Jurkat, Clone E6-1 (cell line): ENCODE data around the gene CTXND1.

Experiments used
- DNase-seq: peaks from one replicate; pipeline ENCODE4 v3.0.0-alpha.2; 2011; ENCODE audit warnings: low read depth, low spot score
- H3K4me3 ChIP-seq: 2 replicates; pipeline ENCODE4 v1.5.1; 2011; ENCODE audit warnings: mild to moderate bottlenecking, low read length, control low read depth, moderate library complexity

The CTXND1 gene

DNA sequence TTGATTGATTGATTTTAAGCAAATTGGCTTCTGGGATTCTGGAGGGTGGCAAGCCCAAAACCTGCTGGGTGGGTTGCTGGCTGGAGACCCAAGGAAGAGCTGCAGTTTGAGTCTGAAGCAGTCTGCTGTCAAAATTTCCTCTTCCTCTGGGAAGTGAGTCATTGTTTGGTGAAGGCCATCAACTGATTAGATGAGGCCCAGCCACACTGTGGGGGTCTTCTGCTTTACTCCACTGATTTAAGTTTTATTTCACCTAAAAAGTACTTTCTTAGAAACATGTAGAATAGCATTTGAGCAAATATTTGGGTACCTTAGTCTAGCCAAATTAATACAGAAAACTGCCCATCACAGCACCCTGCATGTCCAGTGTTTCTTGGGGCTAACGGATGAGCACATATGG lies 65.4 kb downstream of the CTXND1 start:
- no peak overlapping the region for H3K4me3 ChIP-seq
- DNase-seq = no peak

DNA sequence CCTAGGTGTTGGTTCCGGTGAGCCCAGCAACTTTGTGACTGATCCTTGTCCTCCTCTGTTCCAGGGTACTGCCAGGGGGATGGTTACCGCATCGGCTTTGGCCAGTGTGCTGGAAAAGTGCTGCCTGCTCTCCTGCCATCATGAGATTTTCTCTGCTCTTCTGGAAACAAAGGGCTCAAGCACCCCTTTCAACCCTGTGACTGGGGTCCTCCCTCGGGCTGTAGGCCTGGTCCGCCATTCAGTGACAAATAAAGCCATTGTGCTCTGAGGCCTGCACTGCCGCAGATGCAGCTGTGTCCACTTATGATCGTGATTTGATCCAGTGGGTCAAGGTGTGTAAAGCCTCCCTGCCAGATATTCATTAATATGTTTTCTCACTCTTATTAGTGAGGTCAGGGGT lies 65.9 kb downstream of the CTXND1 start:
- no peak for DNase-seq
- no peak overlapping the region for H3K4me3 ChIP-seq

DNA sequence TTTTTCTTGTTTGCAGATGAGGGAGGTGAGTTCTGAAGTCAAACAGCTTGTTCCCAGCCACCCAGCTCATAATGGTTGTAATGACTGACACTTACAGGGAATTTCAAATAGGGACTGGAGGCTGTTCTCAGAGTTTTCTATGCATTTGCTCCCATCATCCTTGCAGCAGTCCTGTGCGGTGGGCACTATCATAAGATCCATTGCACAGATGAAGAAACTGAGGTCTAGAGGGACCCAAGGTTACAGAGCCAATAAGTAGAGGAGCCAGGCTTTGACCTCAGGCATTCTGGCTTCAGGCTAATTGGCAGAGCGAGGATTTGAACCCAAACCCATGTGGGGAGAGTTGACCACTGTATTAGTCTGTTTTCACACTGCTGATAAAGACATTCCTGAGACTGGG lies 66.9 kb downstream of the CTXND1 start:
- no peak overlapping the region for H3K4me3 ChIP-seq
- DNase-seq = no peak

DNA sequence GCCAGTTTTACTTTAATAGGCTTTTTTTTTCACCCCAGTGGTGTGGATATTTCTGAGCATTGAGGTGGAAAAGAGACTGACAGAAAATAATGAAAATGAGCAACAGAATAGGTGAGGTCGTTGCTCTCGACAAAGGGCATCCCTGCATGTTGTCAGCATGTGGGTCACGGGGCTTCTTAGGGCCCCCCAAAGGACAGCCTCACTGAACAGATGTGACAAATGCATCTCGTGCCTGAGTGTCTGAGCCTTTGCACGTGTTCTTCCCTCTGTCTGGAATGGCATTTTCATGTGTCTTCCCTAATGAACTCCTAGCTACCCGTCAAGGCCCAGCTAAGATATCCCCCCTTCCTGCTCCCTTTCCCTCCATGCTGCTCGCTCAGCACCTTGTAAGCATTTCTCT lies 67.5 kb downstream of the CTXND1 start:
- DNase-seq = no peak
- H3K4me3 ChIP-seq = no peak overlapping the region

DNA sequence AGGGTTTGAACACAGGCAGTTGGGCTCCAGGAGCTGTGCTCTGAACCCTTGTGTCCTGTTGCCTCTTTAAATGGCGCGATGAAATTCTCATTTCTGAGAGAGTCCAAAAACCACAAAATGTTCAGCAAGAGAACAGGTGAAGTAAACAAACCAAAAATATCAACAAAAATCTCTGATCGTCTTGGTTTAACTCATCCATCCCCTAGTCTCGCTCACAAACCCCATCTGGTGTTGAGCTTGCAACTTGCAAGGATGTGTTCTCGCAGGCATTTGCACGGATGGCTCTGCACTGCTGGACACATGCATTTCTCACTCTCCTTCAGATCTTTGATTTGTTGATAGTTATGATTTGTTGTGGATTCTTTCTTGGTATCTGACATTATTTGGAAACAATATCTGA lies 68.1 kb downstream of the CTXND1 start:
- DNase-seq = no peak
- no peak overlapping the region for H3K4me3 ChIP-seq

DNA sequence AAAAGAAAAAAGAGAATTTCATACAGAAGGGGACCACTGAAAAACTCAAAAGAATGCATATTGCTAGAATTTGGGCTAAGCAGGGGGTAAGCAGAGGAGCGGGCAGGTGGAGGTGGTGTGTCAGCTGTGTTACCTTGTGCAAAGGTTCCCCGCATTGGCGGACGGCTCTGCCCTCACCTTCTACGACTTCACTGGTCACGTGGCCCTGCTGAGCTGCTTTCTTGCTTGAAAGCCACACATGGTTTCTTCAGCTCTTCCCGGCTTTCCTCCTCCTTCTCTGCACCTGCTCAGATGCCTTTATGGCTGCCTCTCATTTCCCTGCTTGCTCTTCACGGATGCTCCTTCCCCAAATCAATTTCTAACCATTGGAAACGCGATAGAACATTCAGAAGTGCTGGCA lies 68.7 kb downstream of the CTXND1 start:
- no peak overlapping the region for H3K4me3 ChIP-seq

DNA sequence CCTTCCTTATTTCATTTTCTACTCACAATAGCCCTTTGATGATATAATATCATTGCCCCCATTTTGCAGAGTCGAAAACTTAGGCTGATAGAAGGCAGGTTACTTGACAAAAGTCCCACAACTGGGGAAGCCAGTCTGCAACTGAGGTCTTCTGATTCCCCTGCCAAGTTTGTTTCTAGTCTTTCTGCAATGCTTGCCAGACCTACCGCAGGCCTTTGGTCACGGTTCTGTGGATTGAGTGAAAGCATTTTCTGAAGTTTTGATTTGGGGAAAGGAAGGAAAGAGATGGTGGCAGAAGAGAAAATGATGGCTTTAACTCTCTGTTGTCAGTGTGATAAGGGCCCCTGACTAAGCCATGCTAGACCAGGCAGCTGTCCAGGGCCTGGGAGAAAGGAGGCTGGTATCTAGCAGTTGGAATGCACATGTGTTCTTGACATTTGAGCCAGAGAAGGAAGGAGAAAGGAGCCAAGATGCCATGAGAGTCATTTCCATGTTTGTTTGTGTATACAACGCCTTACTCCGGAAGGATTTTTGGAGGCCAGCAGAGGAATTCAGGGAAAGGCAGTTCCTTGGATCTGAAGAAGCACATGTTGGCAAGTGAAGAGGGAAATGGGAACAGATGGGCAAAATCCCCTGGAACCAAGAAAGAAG lies 69.3 kb downstream of the CTXND1 start:
- DNase-seq = no peak
- no peak overlapping the region for H3K4me3 ChIP-seq

More for the DNA sequence above, 68.7 kb downstream of the CTXND1 start:
- no peak for DNase-seq

DNA sequence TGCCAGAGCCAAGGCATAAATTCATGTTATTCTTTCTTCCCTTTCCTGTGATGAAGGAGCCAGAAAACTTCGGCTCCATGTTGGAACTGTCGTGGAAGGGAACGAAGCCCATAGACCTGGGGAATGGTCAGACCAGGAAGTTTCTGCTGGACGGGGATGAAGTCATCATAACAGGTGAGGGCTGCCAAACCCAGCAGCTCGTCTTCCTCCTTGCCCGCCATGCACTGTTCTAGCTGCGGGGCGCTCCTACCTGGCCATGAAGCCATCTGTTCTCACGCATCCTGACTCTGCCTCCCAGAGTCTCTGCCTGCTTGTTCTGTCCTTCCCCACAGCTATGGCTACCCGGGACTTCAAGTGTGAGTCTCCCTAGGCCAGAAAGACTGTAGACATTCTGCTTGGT lies 71.0 kb downstream of the CTXND1 start:
- no peak overlapping the region for H3K4me3 ChIP-seq
- no peak for DNase-seq

DNA sequence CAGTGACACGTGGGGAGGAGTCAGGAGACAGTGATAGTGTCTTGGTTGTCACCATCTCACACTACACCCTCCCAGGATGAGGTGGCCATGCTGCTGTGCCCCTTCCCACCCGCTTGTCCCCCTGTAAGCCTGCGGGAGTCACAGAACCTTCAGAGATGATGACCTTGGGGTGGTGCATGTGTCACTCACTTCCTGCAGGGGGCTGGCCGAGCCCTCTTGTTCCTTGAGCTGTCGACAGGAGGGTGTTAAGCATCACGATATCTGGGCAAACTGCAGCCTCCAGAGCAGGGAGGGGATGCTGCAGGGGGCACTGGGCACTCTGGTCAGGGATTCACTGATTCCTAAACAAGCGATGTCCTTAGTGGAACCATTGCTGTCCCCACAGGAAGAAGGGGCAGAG lies 71.5 kb downstream of the CTXND1 start:
- H3K4me3 ChIP-seq = no peak overlapping the region
- DNase-seq = no peak

DNA sequence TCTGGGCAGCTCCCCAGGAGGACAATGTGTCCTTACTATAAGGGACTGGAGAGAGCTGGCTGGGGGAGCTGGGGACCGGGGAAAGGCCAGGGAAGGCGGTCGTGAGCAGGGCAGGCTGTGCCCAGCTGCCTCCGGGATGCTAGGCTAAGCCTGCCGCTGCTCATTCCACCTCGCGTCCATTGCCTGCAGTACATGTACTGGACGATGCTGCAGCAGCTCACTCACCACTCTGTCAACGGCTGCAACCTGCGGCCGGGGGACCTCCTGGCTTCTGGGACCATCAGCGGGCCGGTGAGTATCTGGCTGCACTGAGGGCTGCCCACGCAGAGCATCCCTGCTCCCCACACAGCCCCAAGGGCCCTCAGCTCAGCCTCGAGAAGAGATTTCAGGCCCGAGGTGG lies 72.1 kb downstream of the CTXND1 start:
- no peak overlapping the region for H3K4me3 ChIP-seq
- DNase-seq = no peak

DNA sequence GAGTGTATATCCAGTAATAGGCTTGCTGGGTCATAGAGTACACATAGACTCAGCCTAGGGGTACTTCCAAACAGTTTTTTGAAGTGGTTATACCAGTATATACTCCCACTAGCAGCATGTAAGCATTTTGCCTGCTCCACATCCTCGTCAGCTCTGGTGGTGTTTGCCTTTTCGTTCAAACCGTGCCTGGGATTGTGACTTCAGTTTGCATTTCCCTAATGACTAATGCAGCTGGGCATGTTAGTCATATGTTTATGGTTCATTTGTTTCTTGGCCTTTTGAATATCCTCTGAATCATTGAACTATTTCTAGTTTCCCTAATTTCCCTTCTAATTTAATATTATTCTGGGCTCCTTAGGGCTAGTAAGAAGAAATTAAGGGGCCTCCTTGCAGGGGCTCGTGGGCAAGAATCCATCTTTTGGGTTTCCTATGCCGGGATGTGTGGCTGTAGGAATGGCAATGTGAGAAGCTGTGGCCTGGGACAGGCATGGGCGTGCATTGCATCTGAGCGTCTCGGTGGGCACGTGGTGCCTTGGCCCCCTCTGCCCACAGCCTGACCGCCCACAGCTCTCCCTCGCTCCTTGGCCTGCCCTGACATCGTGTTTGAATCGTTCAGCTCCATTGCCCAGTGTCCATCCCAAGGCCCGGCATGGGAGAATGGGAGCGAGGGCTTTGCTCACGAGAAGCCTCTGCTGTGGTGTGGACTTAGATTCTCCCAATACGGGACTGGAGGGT lies 72.8 kb downstream of the CTXND1 start:
- no peak overlapping the region for H3K4me3 ChIP-seq
- DNase-seq = no peak

DNA sequence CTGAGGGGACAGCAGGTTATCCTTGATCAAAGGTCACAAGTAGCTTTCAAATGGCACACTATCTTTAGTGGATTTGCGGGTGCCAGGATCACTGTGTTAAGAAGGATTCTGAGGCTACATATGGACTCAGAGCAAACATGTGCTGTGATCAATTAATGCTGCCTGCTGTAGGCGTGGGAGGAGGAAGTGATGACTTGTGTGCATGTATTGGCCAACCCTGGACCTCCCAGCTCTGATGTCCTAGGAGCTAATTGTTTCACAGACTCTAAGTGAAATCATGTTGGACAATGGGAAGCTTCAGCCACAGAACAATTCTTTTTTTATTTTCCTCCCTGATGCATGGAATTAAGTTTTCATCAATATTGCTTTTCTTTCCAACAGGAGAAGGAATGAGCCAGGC lies 74.9 kb downstream of the CTXND1 start:
- no peak overlapping the region for H3K4me3 ChIP-seq
- DNase-seq = no peak

DNA sequence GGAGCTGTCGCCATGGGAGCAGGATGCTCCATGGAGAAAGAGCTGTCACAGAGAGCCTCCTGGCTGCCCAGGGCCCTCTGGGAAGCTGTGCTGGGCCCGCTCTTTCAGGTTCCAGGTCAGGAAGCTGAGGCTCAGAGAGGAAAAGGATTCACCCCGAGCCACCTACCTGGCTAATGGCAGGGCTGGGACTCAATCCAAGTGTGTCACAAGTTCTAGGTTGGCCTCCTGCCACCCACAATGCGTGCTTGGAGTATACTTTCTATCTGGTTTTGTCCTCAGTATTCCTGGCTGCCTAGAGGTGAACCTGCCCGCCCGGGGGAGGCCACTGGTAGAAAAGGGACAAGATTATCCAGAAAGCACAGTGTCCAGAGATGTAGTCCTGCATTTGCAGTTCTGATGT lies 75.6 kb downstream of the CTXND1 start:
- DNase-seq = no peak
- H3K4me3 ChIP-seq = no peak overlapping the region

DNA sequence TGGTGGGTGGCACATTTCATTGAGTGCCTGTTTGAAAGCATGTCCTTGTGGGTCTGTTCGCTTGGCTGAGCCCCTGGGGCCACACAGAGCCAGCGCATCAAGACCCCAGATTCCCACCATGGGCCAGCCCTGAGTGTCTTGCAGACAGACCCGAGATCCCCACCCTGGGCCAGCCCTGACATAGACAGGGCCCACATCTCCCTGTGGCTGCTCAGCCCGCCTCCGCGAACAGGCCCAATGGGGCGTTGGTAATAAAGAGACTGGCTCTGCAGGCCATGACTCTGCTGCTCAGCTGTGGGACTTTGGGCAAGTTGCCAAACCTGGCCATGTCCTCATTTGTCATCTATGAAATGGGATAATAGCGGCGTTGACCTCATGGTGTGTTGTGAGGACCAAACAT lies 76.6 kb downstream of the CTXND1 start:
- H3K4me3 ChIP-seq = no peak overlapping the region
- DNase-seq = no peak

DNA sequence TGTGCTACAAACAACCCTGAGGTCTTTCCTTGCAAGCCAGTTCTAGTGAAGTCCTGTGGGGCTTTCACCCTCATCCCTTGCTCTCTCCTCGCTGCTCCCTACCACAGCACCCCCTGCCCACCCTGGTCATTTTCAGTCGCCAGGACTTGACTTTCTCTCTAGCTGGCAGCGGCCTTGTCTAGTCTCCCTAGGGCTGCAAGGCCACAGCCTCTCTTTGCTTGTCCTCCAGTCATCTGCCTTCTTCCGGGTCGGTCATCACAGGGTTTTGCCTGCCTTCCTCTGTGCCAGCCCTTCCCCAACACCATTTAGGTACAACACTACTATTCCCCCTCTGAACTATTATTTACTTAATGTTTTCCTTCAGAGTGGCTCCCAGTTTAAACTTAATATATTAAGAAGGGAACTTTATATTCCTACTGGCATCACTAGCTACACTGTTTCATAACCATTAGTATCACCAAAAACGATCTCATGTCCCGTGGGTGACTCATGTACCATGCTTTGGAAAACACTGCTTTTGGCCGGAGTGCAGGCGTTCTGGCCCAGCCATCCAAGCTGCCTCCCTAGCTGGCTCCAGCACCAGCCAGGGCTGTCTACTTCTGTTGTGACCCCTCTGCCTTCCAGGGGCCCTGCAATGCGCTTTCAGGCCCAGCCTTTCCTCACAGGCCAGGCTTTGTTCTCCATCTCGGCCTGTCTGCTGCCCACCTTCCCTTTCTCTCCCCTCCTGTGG lies 77.8 kb downstream of the CTXND1 start:
- no peak overlapping the region for H3K4me3 ChIP-seq
- no peak for DNase-seq

DNA sequence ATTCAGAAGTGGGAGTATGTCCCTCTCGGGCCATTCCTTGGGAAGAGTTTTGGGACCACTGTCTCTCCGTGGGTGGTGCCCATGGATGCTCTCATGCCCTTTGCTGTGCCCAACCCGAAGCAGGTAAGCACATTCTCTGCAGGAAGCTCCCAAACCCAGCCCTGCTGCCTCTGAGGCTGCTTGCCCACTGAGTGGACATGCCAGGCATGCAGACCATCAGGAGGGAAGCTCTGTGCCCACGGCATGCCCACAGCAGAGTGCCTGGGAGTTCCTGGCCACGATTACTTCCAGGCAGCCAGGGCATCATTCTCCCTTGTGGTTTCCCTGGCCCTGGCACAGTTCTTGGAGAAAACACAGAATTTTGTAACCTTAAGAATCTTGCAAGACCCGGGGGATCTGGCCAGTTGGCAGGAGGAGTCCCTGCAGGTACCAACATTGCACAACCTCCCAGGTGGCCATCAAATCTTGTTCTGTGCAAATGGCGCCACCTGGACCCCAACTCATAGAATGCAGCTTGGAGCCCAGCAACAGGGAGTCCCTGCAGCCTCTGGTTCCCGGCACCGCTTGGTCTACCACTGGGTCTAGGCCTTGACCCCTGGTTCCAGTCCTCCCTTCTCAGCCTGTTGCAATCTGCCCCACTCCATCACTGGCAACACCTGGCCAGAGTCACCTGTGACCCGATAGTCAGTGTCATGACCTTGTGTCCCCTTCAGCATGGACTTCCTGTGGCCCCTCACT lies 78.8 kb downstream of the CTXND1 start:
- H3K4me3 ChIP-seq = no peak overlapping the region
- DNase-seq = no peak

DNA sequence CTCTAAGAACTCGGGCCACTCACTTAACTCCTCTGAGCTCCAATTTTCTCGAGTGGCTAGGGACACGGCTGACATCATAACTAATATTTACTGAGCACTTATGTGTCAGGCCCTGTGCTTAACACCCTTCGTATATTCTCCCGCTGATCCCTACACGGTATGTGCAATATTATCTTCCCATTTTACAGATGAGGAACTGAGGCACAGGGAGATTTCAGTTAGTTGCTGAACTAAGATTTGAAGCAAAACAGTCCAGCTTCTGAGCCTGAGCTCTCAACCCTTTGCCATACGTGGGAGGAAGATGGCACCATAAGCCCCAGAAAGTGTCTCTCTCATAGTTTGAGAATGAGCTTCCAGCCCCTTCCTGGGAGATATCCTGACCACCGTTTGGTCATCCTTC lies 79.6 kb downstream of the CTXND1 start:
- no peak overlapping the region for H3K4me3 ChIP-seq
- no peak for DNase-seq

DNA sequence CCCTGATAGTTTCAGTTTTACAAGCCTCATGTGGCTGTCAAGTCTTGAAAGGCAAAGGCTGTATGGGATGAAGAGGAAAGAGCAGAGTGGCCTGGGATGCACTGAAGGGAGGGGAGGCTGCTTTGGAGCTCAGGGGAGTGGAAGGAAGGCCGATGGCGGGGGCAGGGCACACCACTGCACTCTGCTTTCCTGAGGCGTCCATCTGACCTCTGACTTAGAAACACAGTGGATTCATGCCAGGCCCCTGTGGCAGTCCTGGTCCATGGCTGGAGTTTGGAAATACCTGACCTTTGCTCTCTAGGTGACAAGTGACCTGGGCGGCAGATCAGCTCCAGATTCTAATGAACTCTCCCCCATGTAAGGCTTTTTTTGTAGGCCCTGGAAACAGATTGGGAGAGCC lies 80.2 kb downstream of the CTXND1 start:
- H3K4me3 ChIP-seq = no peak overlapping the region
- DNase-seq = no peak

DNA sequence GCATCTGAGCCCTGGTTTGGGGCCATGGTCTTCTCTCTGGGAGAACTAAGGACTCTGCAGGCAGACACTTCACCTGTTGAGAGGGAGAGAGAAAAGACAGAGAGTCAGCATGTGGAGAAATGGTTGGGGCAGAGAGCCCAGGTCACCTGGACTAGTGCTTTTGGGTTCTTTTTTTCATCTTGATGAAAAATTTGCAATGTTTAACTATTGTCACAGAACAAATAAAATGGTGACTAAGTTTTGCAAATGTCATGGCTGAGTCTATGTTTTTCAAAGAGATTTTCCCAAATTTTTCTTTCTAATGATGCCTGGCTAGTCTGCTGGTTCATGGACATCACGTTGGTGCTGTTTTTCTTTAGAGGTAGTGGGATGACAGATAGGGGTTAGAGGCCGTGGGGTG lies 81.4 kb downstream of the CTXND1 start:
- H3K4me3 ChIP-seq = no peak overlapping the region
- DNase-seq = no peak
